Measurements from ENCODE around the gene NUP58.

- no peak for TF ChIP-seq CTCF (optimal IDR thresholded peaks at IDR 0.05 in 1 of 3, IDR thresholded peaks at IDR 0.05 in 1 of 3, conservative IDR thresholded peaks at IDR 0.05 in 1 of 3; ENCODE audit: extremely low read depth in 1 of 3, insufficient read depth in 2 of 3, low read length in 3 of 3)
- TF ChIP-seq EZH2 (IDR thresholded peaks at IDR 0.05; ENCODE audit: low read length), result no peak
These were observed 6.2 kb upstream of the NUP58 start for GRCh38 chr13:25295228-25295627.
